ENCODE measurements around the gene SPRED2.

SPRED2 gene, protein sequence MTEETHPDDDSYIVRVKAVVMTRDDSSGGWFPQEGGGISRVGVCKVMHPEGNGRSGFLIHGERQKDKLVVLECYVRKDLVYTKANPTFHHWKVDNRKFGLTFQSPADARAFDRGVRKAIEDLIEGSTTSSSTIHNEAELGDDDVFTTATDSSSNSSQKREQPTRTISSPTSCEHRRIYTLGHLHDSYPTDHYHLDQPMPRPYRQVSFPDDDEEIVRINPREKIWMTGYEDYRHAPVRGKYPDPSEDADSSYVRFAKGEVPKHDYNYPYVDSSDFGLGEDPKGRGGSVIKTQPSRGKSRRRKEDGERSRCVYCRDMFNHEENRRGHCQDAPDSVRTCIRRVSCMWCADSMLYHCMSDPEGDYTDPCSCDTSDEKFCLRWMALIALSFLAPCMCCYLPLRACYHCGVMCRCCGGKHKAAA

DNA sequence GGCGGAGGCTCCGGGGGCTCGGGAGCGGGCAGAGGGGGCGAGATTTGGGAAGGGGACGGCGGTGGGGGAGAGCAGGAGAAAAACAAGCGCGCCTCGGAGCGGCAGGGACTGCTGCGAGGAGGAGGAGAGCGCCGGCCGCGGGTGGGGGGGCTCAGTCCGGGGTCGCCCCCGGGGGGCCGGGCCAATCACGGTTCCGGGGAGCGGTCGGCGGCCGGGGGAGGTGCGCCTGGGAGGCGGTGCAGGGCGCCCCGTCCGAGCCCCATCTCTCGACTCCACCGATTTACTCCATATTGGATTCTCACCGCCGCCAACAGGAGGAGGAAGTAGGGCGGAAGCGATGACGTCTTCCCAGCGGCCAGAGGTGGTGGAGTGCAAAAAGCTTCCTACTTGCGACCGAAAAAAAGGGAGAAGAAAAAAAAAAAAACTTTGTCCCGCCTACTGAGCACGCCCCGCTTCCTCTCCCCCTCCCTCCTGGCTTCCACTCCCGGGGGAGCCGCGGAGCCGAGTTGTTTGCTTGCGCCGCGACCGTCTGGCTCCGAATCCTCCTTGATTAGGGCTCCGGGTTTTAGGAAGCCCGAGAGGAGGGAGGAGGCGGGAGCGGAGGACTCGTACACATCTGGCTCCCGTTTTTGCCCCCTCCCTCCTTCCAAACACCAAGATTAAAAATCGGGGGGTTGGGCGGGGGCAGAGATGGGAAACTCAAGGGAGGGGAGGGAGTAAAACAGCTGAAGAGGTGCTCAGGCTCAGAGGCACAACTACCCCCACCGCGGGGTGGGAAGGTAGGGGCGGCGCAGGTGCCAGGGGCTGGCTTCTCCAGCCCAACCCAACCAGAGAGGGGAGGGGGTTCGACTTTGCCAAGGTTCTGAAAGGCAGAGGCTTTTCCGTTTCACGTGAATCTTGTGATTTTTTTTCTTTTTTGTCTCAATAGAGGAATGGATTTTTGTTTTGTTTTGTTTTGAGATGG is at the start of gene SPRED2:
Gene SPRED2 (minus strand): TSS at position 373 of the 964 bp plus-strand sequence. CDS start 612 bp downstream, outside the sequence.
- peak; percentile 96 for DNase-seq (ENCODE audit: low read depth, low spot score)

GRCh38 chr2:65481961-65482360 is 49.6 kb upstream of the SPRED2 start:
- DNase-seq (ENCODE audit: low read depth, low spot score) = no peak

GRCh38 chr2:65479524-65479923 is 47.1 kb upstream of the SPRED2 start:
- no peak for DNase-seq (ENCODE audit: low read depth, low spot score)

DNA sequence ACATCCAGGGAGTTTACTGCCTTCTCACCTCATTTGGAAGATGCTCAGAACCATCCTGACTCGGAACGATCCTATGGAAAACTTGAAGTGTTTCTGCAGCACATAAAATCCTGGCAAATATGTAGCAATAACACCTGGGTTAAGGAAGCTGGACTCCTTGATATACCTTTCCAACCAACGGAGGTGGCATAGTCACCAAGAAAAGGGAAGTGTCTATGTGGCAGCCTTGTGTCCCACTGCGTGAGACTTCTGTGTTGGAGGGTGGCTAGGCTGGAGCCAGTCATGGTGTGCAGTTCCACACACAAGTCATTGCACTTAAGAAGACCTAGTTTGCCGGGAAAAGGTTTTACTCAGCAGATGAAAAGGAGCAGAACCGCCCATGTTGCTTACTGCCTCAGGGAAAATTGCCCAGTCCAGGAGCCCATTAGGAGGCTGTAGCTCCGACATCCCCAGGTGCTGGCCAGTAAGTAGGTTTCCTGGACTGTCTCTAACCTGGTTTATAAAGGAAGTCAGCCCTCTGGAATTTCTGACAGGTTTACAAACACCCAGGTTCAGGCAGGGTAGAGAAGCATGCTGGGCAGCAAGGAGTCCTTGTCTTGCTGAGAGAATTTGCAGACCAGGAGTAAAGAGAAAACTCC is 46.2 kb upstream of the SPRED2 start:
- no peak for DNase-seq (ENCODE audit: low read depth, low spot score)

DNA sequence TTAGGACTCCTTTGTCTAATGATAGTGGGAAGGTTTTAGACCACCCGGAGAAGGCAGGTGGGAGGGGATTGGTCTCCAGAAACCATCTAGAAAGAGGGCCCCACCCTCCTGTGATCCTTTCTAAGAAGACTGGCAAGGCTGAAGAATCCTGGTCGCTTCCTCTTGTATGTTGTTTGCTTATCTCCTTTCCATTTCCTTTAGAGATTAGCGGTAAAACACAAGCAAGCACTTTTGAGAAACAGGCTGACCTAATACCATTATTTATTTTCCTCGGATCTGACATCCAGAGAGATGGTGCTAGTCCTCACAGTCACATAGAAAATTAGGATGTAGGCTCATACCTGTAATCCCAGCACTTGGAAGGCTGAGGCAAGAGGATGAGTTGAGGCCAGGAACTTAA is 45.2 kb upstream of the SPRED2 start:
- no peak for DNase-seq (ENCODE audit: low read depth, low spot score)

DNA sequence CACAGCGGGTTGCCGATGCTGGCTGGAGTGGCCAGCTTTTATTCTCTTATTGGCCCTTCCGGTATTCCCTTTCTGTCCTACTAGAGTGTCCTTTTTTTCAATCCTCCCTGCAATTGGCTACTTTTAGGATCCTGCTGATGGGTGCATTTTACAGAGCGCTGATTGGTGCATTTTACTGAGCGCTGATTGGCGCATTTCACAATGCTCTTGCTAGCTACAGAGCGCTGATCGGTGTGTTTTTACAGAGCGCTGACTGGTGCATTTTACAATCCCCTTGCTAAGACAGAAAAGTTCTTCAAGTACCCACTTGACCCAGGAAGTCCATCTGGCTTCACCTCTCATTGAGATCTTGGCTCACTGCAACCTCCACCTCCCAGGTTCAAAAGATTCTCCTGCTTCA is 44.4 kb upstream of the SPRED2 start:
- no peak for DNase-seq (ENCODE audit: low read depth, low spot score)

GRCh38 chr2:65475000-65475399 is 42.6 kb upstream of the SPRED2 start:
- no peak for DNase-seq (ENCODE audit: low read depth, low spot score)

GRCh38 chr2:65473045-65473444 is 40.6 kb upstream of the SPRED2 start:
- DNase-seq (ENCODE audit: low read depth, low spot score) = no peak

DNA sequence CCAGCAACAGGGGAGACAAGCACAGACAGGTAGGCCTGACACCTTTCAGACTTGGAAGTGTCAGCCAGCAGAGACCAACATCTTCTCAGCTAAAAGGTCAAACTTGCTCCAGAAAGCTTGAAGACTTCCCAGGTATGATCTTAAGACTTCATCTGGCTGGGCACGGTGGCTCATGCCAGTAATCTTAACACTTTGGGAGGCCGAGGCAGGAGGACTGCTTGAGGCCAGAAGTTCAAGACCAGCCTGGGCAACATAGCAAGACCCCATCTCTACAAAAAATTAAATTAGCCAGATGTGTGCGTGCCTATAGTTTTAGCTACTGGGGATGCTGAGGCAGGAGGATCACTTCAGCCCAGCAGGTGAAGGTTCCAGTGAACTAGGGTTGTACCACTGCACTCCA is 39.0 kb upstream of the SPRED2 start:
- no peak for DNase-seq (ENCODE audit: low read depth, low spot score)

DNA sequence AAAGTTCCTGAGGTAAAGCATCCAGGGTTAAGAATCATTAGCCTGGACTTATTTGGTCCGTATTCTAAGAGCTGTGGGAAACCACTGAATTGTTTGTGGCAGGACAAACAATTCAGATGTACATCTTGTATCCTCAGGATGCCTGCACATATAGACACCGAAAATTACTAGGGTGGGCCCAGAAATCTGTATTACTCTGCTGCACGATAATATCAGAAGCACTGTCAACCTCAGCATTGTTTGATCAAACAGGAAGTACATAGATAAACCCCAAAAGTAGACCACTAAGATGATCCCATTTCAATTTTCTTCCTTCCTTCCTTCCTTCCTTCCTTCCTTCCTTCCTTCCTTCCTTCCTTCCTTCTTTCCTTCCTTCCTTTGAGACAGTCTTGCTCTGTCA is 34.2 kb upstream of the SPRED2 start:
- DNase-seq (ENCODE audit: low read depth, low spot score) = no peak

DNA sequence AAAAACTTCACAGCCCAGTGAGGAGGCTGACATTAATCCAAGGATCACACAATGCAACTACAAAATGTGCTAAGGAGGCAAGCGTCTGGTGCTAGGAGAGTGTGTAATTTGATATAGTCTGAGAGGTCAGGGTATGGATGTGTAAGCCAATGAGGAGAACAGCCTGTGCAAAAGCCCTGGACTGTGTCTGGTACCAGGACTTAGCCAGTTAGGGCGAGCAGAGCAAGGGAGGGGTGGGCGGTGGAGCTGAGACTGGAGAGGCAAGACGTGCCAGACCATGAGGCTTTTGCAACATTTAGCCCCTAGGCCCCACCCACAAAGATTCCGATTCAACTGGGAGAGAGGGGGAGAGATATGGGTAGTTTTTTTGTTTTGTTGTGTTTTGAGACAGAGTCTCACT is 33.5 kb upstream of the SPRED2 start:
- DNase-seq (ENCODE audit: low read depth, low spot score) = no peak

GRCh38 chr2:65465124-65465523 is 32.7 kb upstream of the SPRED2 start:
- peak; percentile 48 for DNase-seq (ENCODE audit: low read depth, low spot score)

- no peak for DNase-seq (ENCODE audit: low read depth, low spot score)
These were observed 32.2 kb upstream of the SPRED2 start for GRCh38 chr2:65464604-65465003.

DNA sequence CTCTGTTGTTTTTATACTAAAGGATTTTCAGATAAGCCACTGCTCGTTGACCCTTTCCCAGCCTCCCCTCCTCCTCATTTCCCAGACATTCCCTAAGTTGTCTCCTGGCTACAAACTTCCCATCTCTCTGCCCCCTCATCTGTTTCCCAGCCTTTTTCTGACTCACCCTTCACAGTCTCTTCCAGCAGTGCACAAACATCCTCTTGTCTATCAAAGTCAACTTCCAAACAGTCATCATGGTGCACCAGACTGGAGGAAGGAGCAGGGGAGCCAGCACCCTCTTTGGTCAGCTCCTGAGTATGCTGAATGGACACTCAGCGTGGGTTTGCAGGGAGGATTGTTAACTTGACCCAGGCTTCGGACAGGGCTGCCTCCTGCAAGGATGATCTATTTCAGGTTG is 26.6 kb upstream of the SPRED2 start:
- peak; percentile 34 for DNase-seq (ENCODE audit: low read depth, low spot score)

- no peak for DNase-seq (ENCODE audit: low read depth, low spot score)
These were observed 24.5 kb upstream of the SPRED2 start for GRCh38 chr2:65456886-65457285.

- DNase-seq (ENCODE audit: low read depth, low spot score) = peak; percentile 64
These were observed 23.7 kb upstream of the SPRED2 start for GRCh38 chr2:65456064-65456463.

GRCh38 chr2:65453916-65454315 is 21.5 kb upstream of the SPRED2 start:
- DNase-seq (ENCODE audit: low read depth, low spot score) = peak; percentile 21

DNA sequence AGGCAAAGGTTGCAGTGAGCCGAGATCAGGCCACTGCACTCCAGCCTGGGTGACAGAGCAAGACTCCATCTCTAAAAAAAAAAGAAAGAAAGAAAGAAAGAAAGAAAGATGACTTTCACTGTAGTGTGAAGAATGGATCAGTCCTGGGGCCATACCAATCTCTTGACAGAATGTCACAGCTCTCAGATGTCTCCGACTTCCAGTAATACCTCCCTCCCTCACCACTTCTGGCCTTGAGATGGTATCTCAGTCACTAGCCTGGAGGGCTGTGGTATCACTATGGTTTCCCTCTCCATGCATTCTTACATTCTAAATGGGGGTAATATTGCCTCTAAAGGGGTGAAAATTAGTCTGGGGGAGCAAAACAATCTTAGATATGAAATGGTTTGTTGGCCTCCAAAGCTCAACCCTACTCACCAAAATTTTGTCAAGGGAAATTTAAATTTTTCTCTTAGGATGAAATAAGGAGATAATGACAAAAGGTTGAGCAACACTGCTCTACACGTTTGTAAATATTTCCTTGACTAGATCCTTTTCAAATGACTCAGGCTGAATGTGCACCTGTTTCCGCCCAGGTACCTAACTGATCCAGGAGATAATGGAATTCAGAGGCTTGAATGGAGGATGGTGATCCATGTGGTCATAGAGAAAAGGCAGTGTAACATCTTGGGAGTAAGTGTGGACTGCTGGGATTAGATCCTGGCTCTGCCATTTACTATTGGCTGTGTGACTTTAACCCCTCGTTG is 19.9 kb upstream of the SPRED2 start:
- DNase-seq (ENCODE audit: low read depth, low spot score) = no peak

DNA sequence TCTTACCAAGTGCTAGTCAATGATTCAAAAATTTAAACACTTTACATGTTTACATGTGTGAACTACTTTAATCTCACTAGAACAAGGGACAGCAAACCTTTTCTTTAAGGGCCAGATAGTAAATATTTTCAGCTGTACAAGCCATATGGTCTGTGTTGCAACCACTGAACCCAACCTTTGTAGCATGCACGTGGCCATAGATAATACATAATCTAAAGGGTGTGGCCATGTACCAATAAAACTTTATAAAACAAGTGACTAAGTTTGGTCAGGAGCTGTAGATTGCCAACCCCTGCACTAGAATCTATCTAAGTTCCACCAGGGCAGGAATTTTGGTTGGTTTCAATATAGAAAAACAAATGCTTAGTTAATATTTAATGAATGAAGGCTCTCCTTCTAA is 18.4 kb upstream of the SPRED2 start:
- no peak for DNase-seq (ENCODE audit: low read depth, low spot score)

DNA sequence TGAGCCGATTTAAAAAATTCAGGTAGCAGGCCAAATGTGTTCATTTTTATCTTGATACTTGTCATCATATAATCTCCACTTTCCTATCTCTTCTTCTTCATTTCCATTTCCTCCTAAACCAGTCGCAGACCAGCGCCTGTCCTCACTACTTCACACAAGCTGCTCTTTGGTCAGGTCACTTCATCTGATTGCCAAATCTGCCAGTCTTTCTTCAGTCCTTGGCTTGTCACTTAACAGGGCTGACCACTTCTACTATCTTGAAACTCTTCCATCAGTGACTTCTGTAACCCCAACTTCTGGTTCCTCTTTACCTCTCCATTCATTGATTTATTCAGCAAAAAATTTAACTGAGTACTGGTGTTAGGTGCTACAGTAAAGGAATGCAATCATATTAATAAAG is 18.0 kb upstream of the SPRED2 start:
- no peak for DNase-seq (ENCODE audit: low read depth, low spot score)

- no peak for DNase-seq (ENCODE audit: low read depth, low spot score)
These were observed 11.2 kb upstream of the SPRED2 start for GRCh38 chr2:65443509-65444186.

Data from astrocyte of the hippocampus (primary cell).